Esophagus muscularis mucosa (tissue), 3 donors: ENCODE measurements around the gene MORC2.

ENCODE experiments used
- POLR2A ChIP-seq: fragments of 450-650 bp; IDR thresholded peaks from one replicate; pipeline ENCODE4 v1.6.1; 2017; ENCODE audit warnings: antibody characterized with exemption, moderate library complexity, mild to moderate bottlenecking, low read depth
- TF ChIP-seq, protein P1 (sequence below), 3 experiments: fragments of 200-600 bp in 2 of 3; fragments of 450-650 bp in 1 of 3; sonication (generic) in 2 of 3; IDR thresholded peaks; one replicate each; pipeline ENCODE4 v1.5.1; 2017 to 2019; ENCODE audit warnings: antibody characterized with exemption in 3 of 3, mild to moderate bottlenecking in 2 of 3, moderate library complexity in 1 of 3

DNA sequence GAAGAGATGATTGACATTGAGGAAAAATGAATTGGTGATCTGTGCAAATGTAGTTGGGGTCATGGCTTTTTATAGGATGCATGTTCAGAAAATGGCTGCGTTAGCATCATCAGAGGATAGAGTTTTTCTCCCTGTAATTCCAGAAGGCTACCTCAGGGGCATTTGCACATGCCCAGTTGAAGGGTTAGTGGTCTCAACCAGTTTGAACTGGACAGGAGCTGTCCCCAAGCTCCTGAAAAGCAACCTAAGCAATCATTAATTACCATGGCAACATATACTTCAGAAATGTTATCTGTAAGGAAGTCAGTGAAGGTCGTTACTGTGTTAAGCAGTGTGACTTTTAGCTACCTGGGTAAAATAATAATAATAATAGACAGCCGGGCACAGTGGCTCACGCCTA, 29.8 kb upstream of the MORC2 start:
- TF ChIP-seq POLR2A, result no peak
- TF ChIP-seq, protein P1, sequence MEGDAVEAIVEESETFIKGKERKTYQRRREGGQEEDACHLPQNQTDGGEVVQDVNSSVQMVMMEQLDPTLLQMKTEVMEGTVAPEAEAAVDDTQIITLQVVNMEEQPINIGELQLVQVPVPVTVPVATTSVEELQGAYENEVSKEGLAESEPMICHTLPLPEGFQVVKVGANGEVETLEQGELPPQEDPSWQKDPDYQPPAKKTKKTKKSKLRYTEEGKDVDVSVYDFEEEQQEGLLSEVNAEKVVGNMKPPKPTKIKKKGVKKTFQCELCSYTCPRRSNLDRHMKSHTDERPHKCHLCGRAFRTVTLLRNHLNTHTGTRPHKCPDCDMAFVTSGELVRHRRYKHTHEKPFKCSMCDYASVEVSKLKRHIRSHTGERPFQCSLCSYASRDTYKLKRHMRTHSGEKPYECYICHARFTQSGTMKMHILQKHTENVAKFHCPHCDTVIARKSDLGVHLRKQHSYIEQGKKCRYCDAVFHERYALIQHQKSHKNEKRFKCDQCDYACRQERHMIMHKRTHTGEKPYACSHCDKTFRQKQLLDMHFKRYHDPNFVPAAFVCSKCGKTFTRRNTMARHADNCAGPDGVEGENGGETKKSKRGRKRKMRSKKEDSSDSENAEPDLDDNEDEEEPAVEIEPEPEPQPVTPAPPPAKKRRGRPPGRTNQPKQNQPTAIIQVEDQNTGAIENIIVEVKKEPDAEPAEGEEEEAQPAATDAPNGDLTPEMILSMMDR (IDR thresholded peaks at IDR 0.05), result no peak
